Adrenal gland (tissue), 5 donors: ENCODE results near the gene HOXC11.
A peak's percentile ranks its signal among the peaks of the same experiment; 100 is the strongest.

ENCODE experiments used
- POLR2A ChIP-seq, 2 donors: fragments of 450-650 bp; IDR thresholded peaks; one replicate each; pipeline ENCODE4 v1.6.1; 2017; ENCODE audit warnings: antibody characterized with exemption in 2 of 2, mild to moderate bottlenecking in 2 of 2, moderate library complexity in 1 of 2
- TF ChIP-seq, protein P1 (sequence below), 6 experiments: fragments of 450-650 bp in 4 of 6; fragments of 200-600 bp in 2 of 6; sonication (generic) in 1 of 6; IDR thresholded peaks; 1 replicate in 5 of 6; 2 replicates in 1 of 6; pipeline versions ENCODE4 v1.5.1 to v1.8.0; 2016 to 2021; ENCODE audit warnings: antibody characterized with exemption in 6 of 6, mild to moderate bottlenecking in 2 of 6, moderate library complexity in 1 of 6
- donor health status: DM: no; HTN: no; CAD: no.

- TF ChIP-seq, protein P1, sequence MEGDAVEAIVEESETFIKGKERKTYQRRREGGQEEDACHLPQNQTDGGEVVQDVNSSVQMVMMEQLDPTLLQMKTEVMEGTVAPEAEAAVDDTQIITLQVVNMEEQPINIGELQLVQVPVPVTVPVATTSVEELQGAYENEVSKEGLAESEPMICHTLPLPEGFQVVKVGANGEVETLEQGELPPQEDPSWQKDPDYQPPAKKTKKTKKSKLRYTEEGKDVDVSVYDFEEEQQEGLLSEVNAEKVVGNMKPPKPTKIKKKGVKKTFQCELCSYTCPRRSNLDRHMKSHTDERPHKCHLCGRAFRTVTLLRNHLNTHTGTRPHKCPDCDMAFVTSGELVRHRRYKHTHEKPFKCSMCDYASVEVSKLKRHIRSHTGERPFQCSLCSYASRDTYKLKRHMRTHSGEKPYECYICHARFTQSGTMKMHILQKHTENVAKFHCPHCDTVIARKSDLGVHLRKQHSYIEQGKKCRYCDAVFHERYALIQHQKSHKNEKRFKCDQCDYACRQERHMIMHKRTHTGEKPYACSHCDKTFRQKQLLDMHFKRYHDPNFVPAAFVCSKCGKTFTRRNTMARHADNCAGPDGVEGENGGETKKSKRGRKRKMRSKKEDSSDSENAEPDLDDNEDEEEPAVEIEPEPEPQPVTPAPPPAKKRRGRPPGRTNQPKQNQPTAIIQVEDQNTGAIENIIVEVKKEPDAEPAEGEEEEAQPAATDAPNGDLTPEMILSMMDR (IDR thresholded peaks at IDR 0.05) = no peak
- TF ChIP-seq POLR2A (IDR thresholded peaks at IDR 0.05) = peak; percentile 22 to 58
Observed at GRCh38 chr12:54017878-54018467, 45.0 kb downstream of the HOXC11 start.
